OCI-LY1 (cell line): ENCODE measurements around the gene KLHL4.
"Not testable (repeated sequence)": the region's sequence is repeated elsewhere in the genome, so short reads cannot be mapped to it uniquely, and the experiment has no call there.

Experiments used
- H2AFZ ChIP-seq: fragments of 200-600 bp; sonication (generic), shearing (Covaris generic); 2 replicates; pipeline ENCODE4 v1.6.0; 2014; ENCODE audit warnings: antibody characterized with exemption, mild to moderate bottlenecking, low read length
- H3F3A ChIP-seq: fragments of 200-600 bp; sonication (generic), shearing (Covaris generic); 2 replicates; pipeline ENCODE4 v1.6.0; 2014; ENCODE audit warnings: mild to moderate bottlenecking, antibody characterized with exemption, low read length, moderate library complexity; ENCODE audit not compliant: insufficient read depth
- H3K27ac ChIP-seq: fragments of 200-600 bp; sonication (generic); 2 replicates; pipeline ENCODE4 v1.5.1; 2014; ENCODE audit warnings: low read length, mixed run types, mild to moderate bottlenecking, low read depth; ENCODE audit not compliant: poor library complexity, severe bottlenecking
- H3K27me3 ChIP-seq: fragments of 200-600 bp; sonication (generic); 2 replicates; pipeline ENCODE4 v1.6.0; 2014; ENCODE audit warnings: antibody characterized with exemption, mild to moderate bottlenecking, low read length, moderate library complexity; ENCODE audit not compliant: insufficient read depth
- H3K36me3 ChIP-seq: fragments of 200-600 bp; sonication (generic); 2 replicates; pipeline ENCODE4 v1.6.1; 2014; ENCODE audit warnings: mild to moderate bottlenecking, antibody characterized with exemption, low read length, moderate library complexity, mixed read lengths; ENCODE audit not compliant: insufficient read depth
- H3K4me1 ChIP-seq: fragments of 200-600 bp; sonication (generic); 2 replicates; pipeline ENCODE4 v1.5.1; 2014; ENCODE audit warnings: mild to moderate bottlenecking, low read length, moderate library complexity; ENCODE audit not compliant: insufficient read depth, severe bottlenecking
- H3K4me2 ChIP-seq: fragments of 200-600 bp; sonication (generic), shearing (Covaris generic); 2 replicates; pipeline ENCODE4 v1.6.1; 2014; ENCODE audit warnings: low read length
- H3K4me3 ChIP-seq: fragments of 200-600 bp; sonication (generic); 2 replicates; pipeline ENCODE4 v1.5.1; 2014; ENCODE audit warnings: low read length, low read depth, mild to moderate bottlenecking, mixed read lengths; ENCODE audit not compliant: poor library complexity, severe bottlenecking
- H3K79me2 ChIP-seq: fragments of 200-600 bp; shearing (Covaris generic); 2 replicates; pipeline ENCODE4 v1.6.1; 2016; ENCODE audit warnings: mixed run types, low read length, mixed read lengths; ENCODE audit not compliant: insufficient read depth
- H3K9ac ChIP-seq: fragments of 200-600 bp; sonication (generic), shearing (Covaris generic); 2 replicates; pipeline ENCODE4 v1.6.1; 2014; ENCODE audit warnings: mild to moderate bottlenecking, low read length, mixed read lengths
- H3K9me2 ChIP-seq: fragments of 200-600 bp; sonication (generic), shearing (Covaris generic); 2 replicates; pipeline ENCODE4 v1.6.1; 2014; ENCODE audit warnings: low read depth, mild to moderate bottlenecking, low read length, mixed read lengths
- H3K9me3 ChIP-seq: fragments of 200-600 bp; shearing (Covaris generic); 2 replicates; pipeline ENCODE4 v1.6.1; 2014; ENCODE audit warnings: low read length, mixed read lengths
- H4K20me1 ChIP-seq: fragments of 200-600 bp; sonication (generic), shearing (Covaris generic); 2 replicates; pipeline ENCODE4 v1.6.0; 2016; ENCODE audit warnings: mild to moderate bottlenecking, low read length; ENCODE audit not compliant: insufficient read depth
- EZH2 ChIP-seq: fragments of 200-600 bp; sonication (generic), shearing (Covaris generic); IDR thresholded peaks from 2 replicates; pipeline ENCODE4 v1.8.0; 2017; ENCODE audit warnings: borderline replicate concordance, mixed run types, mild to moderate bottlenecking, antibody characterized with exemption, low read length, moderate library complexity, mixed read lengths
- TF ChIP-seq, protein P1 (sequence below): fragments of 200-600 bp; sonication (generic), shearing (Covaris generic); IDR thresholded peaks from 2 replicates; pipeline ENCODE4 v1.5.1; 2017; ENCODE audit warnings: mild to moderate bottlenecking, antibody characterized with exemption, low read length, moderate library complexity, mixed read lengths

KLHL4 gene

GRCh38 chrX:87679849-87680248 lies 162.2 kb downstream of the KLHL4 start:
- Histone ChIP-seq H3K4me1 (no peaks in the 10 kb centered on the region), H3K4me3 (no peak overlapping the region), H3K79me2 (no peaks in the 10 kb centered on the region), H3K36me3 (no peaks in the 10 kb centered on the region), H3K27ac (no peak overlapping the region), H2AFZ (no peak overlapping the region), H3K4me2 (no peak overlapping the region), H3K9ac (no peak overlapping the region), H4K20me1 (no peaks in the 10 kb centered on the region), H3K9me2 (no peaks in the 10 kb centered on the region), H3F3A (no peaks in the 10 kb centered on the region), H3K27me3 (no peaks in the 10 kb centered on the region), H3K9me3 (no peaks in the 10 kb centered on the region)
- no peak for TF ChIP-seq EZH2
- TF ChIP-seq, protein P1, sequence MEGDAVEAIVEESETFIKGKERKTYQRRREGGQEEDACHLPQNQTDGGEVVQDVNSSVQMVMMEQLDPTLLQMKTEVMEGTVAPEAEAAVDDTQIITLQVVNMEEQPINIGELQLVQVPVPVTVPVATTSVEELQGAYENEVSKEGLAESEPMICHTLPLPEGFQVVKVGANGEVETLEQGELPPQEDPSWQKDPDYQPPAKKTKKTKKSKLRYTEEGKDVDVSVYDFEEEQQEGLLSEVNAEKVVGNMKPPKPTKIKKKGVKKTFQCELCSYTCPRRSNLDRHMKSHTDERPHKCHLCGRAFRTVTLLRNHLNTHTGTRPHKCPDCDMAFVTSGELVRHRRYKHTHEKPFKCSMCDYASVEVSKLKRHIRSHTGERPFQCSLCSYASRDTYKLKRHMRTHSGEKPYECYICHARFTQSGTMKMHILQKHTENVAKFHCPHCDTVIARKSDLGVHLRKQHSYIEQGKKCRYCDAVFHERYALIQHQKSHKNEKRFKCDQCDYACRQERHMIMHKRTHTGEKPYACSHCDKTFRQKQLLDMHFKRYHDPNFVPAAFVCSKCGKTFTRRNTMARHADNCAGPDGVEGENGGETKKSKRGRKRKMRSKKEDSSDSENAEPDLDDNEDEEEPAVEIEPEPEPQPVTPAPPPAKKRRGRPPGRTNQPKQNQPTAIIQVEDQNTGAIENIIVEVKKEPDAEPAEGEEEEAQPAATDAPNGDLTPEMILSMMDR, result no peak

GRCh38 chrX:87687703-87688102 lies 170.1 kb downstream of the KLHL4 start:
- Histone ChIP-seq H3K27me3 (no peaks in the 10 kb centered on the region), H3K4me2 (no peak overlapping the region), H3K4me1 (no peaks in the 10 kb centered on the region), H2AFZ (no peak overlapping the region), H3K36me3 (no peaks in the 10 kb centered on the region), H4K20me1 (no peaks in the 10 kb centered on the region), H3K9me2 (no peaks in the 10 kb centered on the region), H3K79me2 (no peaks in the 10 kb centered on the region), H3K9me3 (no peaks in the 10 kb centered on the region), H3K27ac (no peak overlapping the region), H3K4me3 (no peak overlapping the region), H3K9ac (no peak overlapping the region), H3F3A (no peaks in the 10 kb centered on the region)
- TF ChIP-seq, protein P1, result no peak
- no peak for TF ChIP-seq EZH2

DNA sequence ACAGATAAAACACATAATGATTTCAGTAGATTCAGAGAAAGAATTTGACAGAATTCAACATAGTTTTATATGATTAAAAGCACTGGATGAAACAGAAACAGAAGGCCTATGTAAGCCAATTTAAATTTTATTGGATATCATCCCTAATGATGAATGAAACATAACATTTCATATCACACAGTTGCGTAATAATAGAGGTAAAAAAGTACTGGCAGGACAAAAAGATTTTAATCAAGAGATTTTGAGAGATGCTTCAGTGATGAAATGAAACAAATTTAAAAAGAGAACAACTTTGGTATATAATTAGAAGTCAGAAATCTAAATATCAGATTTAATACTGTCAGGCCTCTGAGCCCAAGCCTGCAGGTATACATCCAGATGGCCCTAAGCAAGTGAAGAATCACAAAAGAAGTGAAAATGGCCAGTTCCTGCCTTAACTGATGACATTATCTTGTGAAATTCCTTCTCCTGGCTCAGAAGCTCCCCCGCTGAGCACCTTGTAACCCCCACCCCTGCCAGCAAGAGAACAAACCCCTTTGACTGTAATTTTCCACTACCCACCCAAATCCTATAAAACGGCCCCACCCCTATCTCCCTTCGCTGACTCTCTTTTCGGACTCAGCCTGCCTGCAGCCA lies 170.6 kb downstream of the KLHL4 start:
- not testable (repeated sequence) for H3K27ac ChIP-seq, H3K4me2 ChIP-seq, H3F3A ChIP-seq, H3K36me3 ChIP-seq, H3K79me2 ChIP-seq, H3K9me2 ChIP-seq, H3K9me3 ChIP-seq, H3K4me1 ChIP-seq, H3K9ac ChIP-seq, H3K27me3 ChIP-seq, H2AFZ ChIP-seq, H4K20me1 ChIP-seq, H3K4me3 ChIP-seq

GRCh38 chrX:87689218-87689617 lies 171.6 kb downstream of the KLHL4 start:
- H3K27me3 ChIP-seq, H3K9me2 ChIP-seq, H3F3A ChIP-seq, H3K27ac ChIP-seq, H3K4me1 ChIP-seq, H3K4me3 ChIP-seq, H3K9me3 ChIP-seq, H3K4me2 ChIP-seq, H3K36me3 ChIP-seq, H2AFZ ChIP-seq, H3K79me2 ChIP-seq, H3K9ac ChIP-seq, H4K20me1 ChIP-seq: not testable (repeated sequence)
